Stimulated activated CD4-positive, alpha-beta T cell treated with anti-CD3 and anti-CD28 coated beads, Interleukin-15, amount 100 ng/mL, for 24 hours (primary cell): ENCODE measurements around the gene MCHR1.

Experiments
- DNase-seq: peaks from one replicate; pipeline ENCODE4 v3.0.0-alpha.2; 2020

MCHR1 gene

DNA sequence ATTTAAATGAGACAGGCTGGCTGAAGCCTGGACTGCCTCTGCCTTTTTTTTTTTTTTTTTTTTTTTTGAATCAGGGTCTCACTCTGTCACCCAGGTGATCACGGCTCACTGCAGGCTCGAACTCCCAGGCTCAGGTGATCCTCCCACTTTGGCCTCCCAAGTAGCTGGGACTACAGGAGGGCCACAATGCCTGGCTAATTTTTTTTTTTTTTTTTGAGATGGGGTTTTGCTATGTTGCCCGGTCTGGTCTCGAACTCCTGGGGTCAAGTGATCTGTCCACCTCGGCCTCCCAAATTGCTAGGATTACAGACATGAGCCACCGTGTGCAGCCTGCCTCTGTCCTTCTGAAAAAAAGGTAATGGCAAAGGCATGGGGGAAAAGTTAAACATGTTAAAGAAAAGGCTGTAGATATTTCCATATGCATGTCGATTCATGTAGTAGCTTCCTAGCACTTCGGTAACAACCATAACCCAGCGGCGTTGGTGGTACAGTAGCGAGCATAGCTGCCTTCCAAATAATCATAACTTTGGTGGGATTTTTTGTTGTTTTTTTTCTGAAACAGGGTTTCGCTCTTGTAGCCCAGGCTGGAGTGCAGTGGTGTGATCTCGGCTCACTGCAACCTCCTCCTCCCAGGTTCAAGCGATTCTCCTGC lies 48.8 kb downstream of the MCHR1 start:
- no peak for DNase-seq

DNA sequence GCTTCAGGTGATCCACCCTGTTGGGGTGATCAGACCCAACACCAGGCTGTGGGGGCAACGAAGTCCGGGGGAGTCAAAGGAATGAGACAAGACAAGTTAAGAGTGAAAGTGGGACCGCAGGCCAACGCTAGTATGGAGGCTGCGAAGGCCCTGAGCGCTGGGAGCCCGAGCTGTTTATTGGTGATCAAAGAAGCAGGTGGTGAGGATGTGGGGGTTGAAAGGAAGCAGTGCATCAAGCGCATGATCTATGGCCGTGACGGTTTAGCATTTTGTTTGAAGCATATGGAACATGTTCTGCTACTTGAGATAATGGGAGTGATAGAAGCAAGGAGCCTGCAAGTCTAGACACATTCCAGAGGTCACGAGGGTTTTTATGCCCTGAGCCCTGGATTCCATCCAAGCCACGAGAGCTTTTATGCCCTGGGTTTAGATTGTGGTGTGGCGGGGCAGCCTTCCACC lies 49.5 kb downstream of the MCHR1 start:
- peak; percentile 65 for DNase-seq

DNA sequence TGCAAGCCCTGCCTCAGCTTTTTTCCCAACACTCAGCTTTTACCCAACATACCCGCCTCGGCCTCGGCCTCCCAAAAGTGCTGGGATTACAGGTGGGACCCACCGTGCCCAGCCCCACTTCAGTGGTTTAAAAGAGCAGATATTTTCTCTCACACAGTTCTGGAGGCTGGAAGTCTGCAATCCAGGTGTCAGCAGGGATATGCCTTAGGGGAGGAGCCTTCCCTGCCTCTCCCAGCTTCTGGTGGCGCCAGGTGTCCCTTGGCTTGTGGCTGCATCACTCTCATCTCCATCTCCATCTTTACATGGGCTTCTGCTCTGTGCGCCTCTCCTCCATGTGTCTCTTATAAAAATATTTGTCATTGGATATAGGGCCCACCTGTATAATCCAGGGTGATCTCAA lies 50.0 kb downstream of the MCHR1 start:
- no peak for DNase-seq
